DND-41 (cell line): ENCODE measurements around the gene RIN3.

Experiments
- ATAC-seq: fragments of 200-7000 bp; cut with Tn5 transposase; 3 replicates; pipeline ENCODE4 v1.9.1; 2021; ENCODE audit warnings: low read depth; ENCODE audit not compliant: insufficient read depth
- DNase-seq: peaks from one replicate; pipeline ENCODE4 v3.0.0-alpha.2; 2020
- H2AFZ ChIP-seq: 2 replicates; pipeline ENCODE4 v1.6.0; 2012; ENCODE audit warnings: low read depth, low read length
- H3K27ac ChIP-seq: 2 replicates; pipeline ENCODE4 v1.5.1; 2012; ENCODE audit warnings: low read length, inconsistent platforms
- H3K27me3 ChIP-seq: fragments of 200-600 bp; sonication (generic); 2 replicates; pipeline ENCODE4 v1.6.0; 2012; ENCODE audit warnings: low read length, mild to moderate bottlenecking, inconsistent platforms; ENCODE audit not compliant: insufficient read depth, poor library complexity
- H3K36me3 ChIP-seq: 2 replicates; pipeline ENCODE4 v1.5.1; 2012; ENCODE audit warnings: low read length, inconsistent platforms; ENCODE audit not compliant: insufficient read depth
- H3K4me1 ChIP-seq: 2 replicates; pipeline ENCODE4 v1.5.1; 2012; ENCODE audit warnings: mild to moderate bottlenecking, low read length; ENCODE audit not compliant: insufficient read depth
- H3K4me2 ChIP-seq: 2 replicates; pipeline ENCODE4 v1.6.0; 2012; ENCODE audit warnings: mild to moderate bottlenecking, moderate library complexity, low read length, inconsistent platforms; ENCODE audit not compliant: insufficient read depth
- H3K4me3 ChIP-seq, 2 experiments: fragments of 200-600 bp in 1 of 2; shearing (Covaris generic) in 1 of 2; 2 replicates each; pipeline ENCODE4 v1.5.1; 2012 to 2016; ENCODE audit warnings: inconsistent platforms in 2 of 2, low read length in 2 of 2, mild to moderate bottlenecking in 2 of 2, low read depth in 1 of 2, moderate library complexity in 1 of 2
- H3K79me2 ChIP-seq: 2 replicates; pipeline ENCODE4 v1.6.0; 2012; ENCODE audit warnings: low read length, inconsistent platforms; ENCODE audit not compliant: insufficient read depth
- H3K9ac ChIP-seq: 2 replicates; pipeline ENCODE4 v1.6.0; 2012; ENCODE audit warnings: low read depth, mild to moderate bottlenecking, inconsistent platforms, low read length, moderate library complexity
- H3K9me3 ChIP-seq: 2 replicates; pipeline ENCODE4 v1.5.1; 2012; ENCODE audit warnings: low read length, moderate library complexity, mild to moderate bottlenecking, inconsistent platforms; ENCODE audit not compliant: insufficient read depth, severe bottlenecking
- H4K20me1 ChIP-seq: 2 replicates; pipeline ENCODE4 v1.6.0; 2012; ENCODE audit warnings: low read length; ENCODE audit not compliant: insufficient read depth
- CTCF ChIP-seq: IDR thresholded peaks from 2 replicates; pipeline ENCODE4 v1.5.1; 2012; ENCODE audit warnings: borderline replicate concordance, low read length, moderate library complexity, mild to moderate bottlenecking; ENCODE audit not compliant: poor library complexity, severe bottlenecking; ENCODE audit errors: extremely low read depth
- EZH2 ChIP-seq: IDR thresholded peaks from 3 replicates; pipeline ENCODE4 v1.6.1; 2012; ENCODE audit warnings: borderline replicate concordance, low read depth, mild to moderate bottlenecking, moderate library complexity, low read length, inconsistent platforms; ENCODE audit not compliant: severe bottlenecking

RIN3 gene

GRCh38 chr14:92565718-92566115 is 52.1 kb downstream of the RIN3 start:
- no peak overlapping the region for H3K27ac ChIP-seq
- H3K9ac ChIP-seq: no peak overlapping the region
- H4K20me1 ChIP-seq: no peaks in the 10 kb centered on the region
- DNase-seq (no peak), ATAC-seq (no peak)
- no peak overlapping the region for H3K4me2 ChIP-seq
- no peaks in the 10 kb centered on the region for H3K36me3 ChIP-seq
- H3K4me3 ChIP-seq: no peak overlapping the region
- no peaks in the 10 kb centered on the region for H3K9me3 ChIP-seq
- TF ChIP-seq EZH2: no peak
- TF ChIP-seq CTCF: no peak
- H2AFZ ChIP-seq: no peak overlapping the region
- H3K27me3 ChIP-seq: no peaks in the 10 kb centered on the region
- no peaks in the 10 kb centered on the region for H3K4me1 ChIP-seq
- no peaks in the 10 kb centered on the region for H3K79me2 ChIP-seq

GRCh38 chr14:92567173-92567725 is 53.7 kb downstream of the RIN3 start:
- Histone ChIP-seq H4K20me1 (no peaks in the 10 kb centered on the region), H3K79me2 (no peaks in the 10 kb centered on the region), H3K27ac (no peak overlapping the region), H2AFZ (no peak overlapping the region), H3K36me3 (no peaks in the 10 kb centered on the region), H3K27me3 (no peaks in the 10 kb centered on the region), H3K9me3 (no peaks in the 10 kb centered on the region), H3K4me1 (no peaks in the 10 kb centered on the region), H3K4me2 (no peak overlapping the region), H3K9ac (no peak overlapping the region), H3K4me3 (no peak overlapping the region)
- DNase-seq: no peak
- no peak for TF ChIP-seq EZH2
- TF ChIP-seq CTCF: no peak
- no peak for ATAC-seq

DNA sequence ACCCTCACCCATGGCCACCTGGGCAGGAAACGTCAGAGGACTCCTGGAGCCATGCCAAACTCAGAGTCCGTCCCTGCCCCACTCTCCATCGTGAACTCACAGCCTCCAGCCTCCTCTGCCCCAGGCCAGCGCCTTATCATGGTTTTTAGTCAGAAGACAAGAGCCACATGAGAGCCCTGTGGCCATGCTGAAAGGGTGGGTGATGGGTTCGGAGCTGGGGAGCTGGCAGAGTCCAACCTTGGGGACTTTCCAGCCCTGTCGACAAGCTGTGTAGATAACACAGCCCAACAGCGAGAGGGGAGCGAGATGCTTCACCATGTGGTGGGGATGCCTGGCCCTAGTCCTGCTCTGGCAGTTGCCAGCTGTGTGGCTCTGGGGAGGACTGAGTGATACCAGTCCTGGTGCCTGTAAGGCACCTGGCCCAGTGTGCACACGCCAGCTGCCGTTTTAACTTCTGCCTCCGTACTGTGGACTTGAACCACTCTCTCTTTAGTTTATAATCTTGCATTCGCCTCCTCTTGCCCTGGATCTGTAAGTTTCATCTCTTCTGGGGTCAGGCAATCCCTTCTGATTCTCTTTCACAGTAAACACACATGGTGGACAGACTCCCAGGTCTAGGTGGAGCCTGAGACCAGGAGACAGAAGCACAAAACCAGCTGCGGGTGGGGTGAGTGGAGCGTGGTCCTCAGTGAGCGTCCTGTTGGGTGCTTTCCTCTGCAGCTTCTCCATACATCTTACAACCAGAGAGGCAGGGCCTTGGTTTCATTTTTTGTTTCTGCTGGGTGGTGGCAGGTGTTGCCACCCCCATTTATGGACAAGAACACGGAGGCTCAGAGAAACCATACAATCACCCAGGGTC is 55.3 kb downstream of the RIN3 start:
- no peaks in the 10 kb centered on the region for H3K4me1 ChIP-seq
- no peak for ATAC-seq
- no peaks in the 10 kb centered on the region for H3K79me2 ChIP-seq
- TF ChIP-seq EZH2 (no peak), CTCF (no peak)
- H3K27ac ChIP-seq: no peak overlapping the region
- no peak overlapping the region for H3K4me2 ChIP-seq
- no peak for DNase-seq
- H3K4me3 ChIP-seq: no peak overlapping the region
- no peaks in the 10 kb centered on the region for H3K9me3 ChIP-seq
- H3K36me3 ChIP-seq: no peaks in the 10 kb centered on the region
- H3K27me3 ChIP-seq: no peaks in the 10 kb centered on the region
- H3K9ac ChIP-seq: no peak overlapping the region
- H4K20me1 ChIP-seq: no peaks in the 10 kb centered on the region
- no peak overlapping the region for H2AFZ ChIP-seq
